Activated naive CD4-positive, alpha-beta T cell treated with anti-CD3 and anti-CD28 coated beads, Interleukin-2, amount 50 U/mL, for 16 hours (primary cell): Measurements from ENCODE around the gene OR2G3.
A peak's percentile ranks its signal among the peaks of the same experiment; 100 is the strongest.

Source experiments
- DNase-seq: peaks from one replicate; pipeline ENCODE4 v3.0.0-alpha.2; 2020

Gene OR2G3

GRCh38 chr1:247605286-247605685 lies at the start of gene OR2G3:
TSS of gene OR2G3 (plus strand) at chr1:247605586. CDS start at chr1:247605586, 0 bp downstream.
- DNase-seq = no peak

- no peak for DNase-seq
Measured at GRCh38 chr1:247557926-247558674, 47.3 kb upstream of the OR2G3 start.

DNA sequence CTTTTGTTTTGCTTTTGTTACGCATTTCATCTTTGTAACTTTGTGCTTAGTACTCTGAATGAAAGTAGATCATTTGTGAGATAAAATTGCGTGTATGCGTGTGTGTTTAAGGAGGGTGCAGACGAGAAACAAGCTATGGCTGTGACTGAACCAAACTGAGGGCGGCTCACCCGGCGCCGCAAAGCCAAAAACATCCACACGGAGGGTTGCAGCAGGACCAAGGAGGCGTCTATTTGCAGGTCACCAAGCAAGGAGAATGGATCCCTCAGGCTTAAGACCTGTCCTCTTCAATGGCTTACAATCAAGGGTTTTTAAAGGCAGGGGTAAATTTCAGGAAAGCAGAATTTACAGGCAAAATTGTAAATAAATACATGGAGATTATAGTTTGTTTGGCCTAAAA lies 43.7 kb upstream of the OR2G3 start:
- DNase-seq = no peak

GRCh38 chr1:247562198-247562597 lies 43.2 kb upstream of the OR2G3 start:
- no peak for DNase-seq

DNA sequence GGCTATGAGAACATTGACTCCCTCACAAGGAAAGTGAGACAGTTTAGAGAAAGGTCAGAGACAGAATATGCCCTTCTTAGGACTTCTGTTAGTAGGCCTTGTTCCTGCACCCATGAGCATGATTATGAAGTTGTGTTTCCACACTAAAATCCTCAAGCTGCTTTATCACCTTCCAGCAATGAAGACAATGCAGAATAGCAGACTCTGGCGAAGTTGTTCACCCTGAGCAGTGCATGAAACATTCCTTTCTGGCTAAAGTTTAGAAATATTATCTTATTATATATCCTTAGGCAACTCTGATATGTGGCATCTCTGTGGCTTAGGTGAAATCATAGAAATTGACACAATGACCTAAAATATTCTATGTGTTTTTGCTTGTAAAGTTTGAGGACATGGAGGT lies 31.1 kb upstream of the OR2G3 start:
- no peak for DNase-seq

DNA sequence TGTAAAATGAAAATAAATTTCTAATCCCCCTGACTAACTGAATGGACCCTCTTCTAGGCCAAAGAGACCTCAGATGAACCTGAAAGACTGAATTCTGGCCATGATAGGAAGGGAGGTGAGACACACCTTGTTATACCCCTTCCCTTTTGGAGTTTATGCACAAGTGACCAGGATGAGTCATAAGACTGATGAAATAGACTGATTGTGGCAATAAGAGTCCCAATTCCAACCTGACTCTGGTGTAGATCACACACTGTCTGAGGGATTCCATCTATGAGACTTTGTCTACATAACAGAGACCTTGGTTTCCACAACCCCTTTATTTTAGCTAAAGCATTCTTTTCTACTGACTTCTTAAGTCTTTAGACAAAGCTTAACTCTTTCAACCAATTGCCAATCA lies 30.7 kb upstream of the OR2G3 start:
- no peak for DNase-seq

GRCh38 chr1:247576514-247576913 lies 28.9 kb upstream of the OR2G3 start:
- no peak for DNase-seq

- no peak for DNase-seq
Measured at GRCh38 chr1:247578946-247579460, 26.4 kb upstream of the OR2G3 start.

DNA sequence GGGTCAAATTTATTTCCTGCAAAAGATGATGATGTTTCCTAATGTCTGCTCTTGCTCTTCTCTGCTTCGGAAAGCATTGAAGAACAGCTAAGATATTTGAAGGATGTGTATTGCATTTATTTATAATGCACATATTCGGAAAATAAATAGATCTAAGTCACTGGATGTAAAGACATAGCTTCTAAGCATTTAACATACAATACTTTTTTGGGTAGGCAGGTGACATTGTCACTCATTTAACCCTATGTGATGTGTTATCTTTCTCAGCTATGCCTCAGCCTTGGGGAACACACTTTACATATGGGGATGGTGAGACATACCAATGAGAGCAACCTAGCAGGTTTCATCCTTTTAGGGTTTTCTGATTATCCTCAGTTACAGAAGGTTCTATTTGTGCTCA lies 17.3 kb upstream of the OR2G3 start, which contains the start of gene OR2G2:
Gene OR2G2 (plus strand): TSS at position 301 of the 400 bp plus-strand sequence. CDS start 0 bp downstream, at position 301.
- no peak for DNase-seq

GRCh38 chr1:247613405-247613804 lies 8.0 kb downstream of the OR2G3 start:
- no peak for DNase-seq

- DNase-seq = no peak
Measured at GRCh38 chr1:247614625-247615024, 9.2 kb downstream of the OR2G3 start.

DNA sequence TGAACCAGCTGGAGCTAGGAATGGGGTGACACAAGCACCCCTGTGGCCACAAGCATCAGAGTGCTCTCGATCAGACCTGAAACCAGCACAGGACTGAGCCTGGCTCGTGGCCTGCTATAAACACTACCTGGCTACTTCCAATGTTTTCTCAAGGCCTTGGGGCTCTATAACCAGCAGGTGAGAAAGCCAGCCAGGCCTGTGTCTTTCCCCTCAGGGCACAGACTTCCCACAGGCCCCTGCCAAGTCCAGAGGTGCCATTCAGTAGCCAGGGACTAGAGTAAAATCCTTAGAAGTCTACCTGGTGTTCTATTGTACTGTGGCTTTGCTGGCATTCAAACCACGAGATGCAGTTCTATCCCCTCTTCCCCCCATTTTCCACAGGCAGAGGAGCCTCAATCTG lies 22.6 kb downstream of the OR2G3 start:
- DNase-seq = no peak

GRCh38 chr1:247638011-247638410 lies 32.6 kb downstream of the OR2G3 start:
- DNase-seq = no peak

- DNase-seq = no peak
Measured at GRCh38 chr1:247638781-247639180, 33.4 kb downstream of the OR2G3 start.

GRCh38 chr1:247639381-247639981 lies 34.1 kb downstream of the OR2G3 start:
- DNase-seq = peak; percentile 23

DNA sequence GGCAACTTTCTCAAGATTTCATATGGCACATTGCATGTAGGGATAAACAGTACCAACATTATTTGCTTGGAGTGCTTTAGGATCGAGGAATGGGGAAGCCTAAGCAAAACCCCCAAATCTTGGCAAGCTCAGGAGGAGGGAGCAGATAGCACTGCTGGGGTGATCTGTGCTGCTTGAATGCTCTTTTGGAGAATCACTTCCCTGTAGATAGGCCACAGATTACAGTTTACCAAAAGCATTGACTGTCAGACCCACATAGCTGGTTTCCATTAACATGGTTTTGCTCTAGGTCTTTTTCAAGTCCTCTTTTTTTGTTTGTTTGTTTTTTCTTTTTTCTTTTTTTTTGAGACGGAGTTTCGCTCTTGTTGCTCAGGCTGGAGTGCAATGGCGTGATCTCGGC lies 37.4 kb downstream of the OR2G3 start:
- DNase-seq = no peak

DNA sequence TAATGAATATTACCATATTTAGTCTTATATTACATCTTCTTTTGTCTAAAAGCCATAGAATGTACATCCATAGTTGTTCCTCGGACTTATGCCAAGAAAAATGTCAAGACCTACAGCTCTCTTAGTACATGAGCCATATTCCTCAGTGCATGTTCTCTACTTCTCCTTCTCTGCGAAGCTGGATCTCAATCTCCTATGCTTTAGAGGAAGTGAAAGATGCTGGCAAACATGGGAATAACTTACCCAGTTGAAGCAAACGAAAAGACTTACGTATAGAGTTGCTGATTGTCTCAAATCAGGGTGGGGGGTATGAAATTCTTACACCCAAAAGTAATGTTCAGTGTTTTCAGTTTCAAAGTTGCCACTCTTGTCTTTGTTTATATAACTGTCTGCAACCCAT lies 41.5 kb downstream of the OR2G3 start:
- DNase-seq = no peak

DNA sequence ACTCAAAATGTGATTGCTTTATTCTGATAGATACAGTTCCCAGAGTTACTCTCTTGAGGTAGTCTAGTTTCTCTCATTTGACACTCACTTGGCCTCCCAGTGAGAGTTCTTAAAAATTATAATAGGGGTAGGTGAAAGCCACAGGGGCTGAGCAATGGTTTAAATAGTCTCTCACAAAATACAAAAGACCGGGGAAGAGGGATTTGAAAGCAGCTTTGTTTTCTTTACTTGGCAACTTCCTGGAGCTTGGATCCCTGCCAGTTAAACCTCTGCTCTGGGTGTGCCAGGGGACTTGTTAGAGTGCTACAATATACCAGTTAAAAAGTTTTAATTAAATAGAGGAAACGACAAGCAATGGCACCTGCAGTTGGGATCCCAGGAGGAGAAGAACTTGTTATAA lies 42.5 kb downstream of the OR2G3 start:
- DNase-seq = no peak

- no peak for DNase-seq
Measured at GRCh38 chr1:247653040-247653439, 47.7 kb downstream of the OR2G3 start.
